ENCODE measurements around the gene ZNF48. TPM values are rescaled to one million over a fixed set of nuclear protein-coding genes. Genes with fewer than 3 reads are reported as not detected.

ZNF48 gene
- total and polyA plus RNA-seq, 4 donors = 3.4 to 7.4 (median 5.5) TPM

DNA sequence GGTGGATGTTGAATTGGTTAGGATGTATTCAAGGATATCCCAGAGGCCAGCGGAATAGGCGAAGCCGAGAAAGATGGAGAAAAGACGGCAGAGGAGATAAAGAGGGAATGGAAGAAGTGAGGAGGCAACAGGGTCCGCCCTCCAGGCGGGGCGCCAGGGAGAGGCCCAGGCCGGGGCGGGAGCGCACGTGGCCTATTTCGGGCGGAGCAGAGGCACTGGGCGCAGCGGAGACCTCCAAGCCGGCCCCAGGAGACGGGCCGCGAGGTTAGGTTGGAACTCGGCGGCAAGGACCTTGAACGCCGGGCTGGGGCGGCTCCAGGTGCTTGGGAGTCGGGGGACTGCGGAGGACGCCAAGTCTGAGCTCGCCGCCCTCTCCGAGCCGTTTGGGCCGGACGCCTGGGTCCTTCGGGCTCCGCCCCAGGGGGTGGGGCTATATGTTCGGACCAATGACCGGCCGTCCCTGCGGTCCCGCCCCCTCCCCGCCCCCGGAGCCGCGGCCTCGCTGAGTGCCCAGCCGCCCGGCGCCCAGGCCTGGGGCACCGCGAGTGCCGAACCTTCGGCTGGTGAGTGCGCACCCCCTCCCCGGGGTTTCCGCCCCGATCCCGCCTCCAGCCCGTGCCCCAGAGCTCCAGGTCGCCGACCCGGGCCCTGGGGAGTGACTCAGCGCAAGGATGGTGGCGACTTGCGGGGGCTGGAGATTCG lies 12.0 kb downstream of the ZNF48 start, which contains the start of gene ZNF771:
ZNF771 (plus strand) TSS at position 505 of the 702 bp plus-strand sequence. CDS start 448 bp downstream, outside the sequence.
- DNase-seq (peak; percentile 96 to 97), ATAC-seq (ENCODE audit: low FRiP score) (peak; percentile 96)
- 0% methylated on average over 62 to 65 of the region's 65 CpGs for WGBS, 2 donors
- intact Hi-C loops (cut with DNase I) = loop anchor here in 1 of 2 donors (10.0 kb wide), 2 partner anchors 312 to 342 kb away; partner anchors contain the start of genes ALDOA, TBX6 and YPEL3
- Histone ChIP-seq H3K27me3 (ENCODE audit: control insufficient read depth in 1 of 2, insufficient read depth in 2 of 2, low read length in 1 of 2) (no peaks in the 10 kb centered on the region), H3K4me1 (ENCODE audit: control insufficient read depth in 1 of 2, insufficient read depth in 2 of 2, low read length in 2 of 2) (no peaks in the 10 kb centered on the region), H3K27ac (ENCODE audit: low read depth in 1 of 2, low read length in 2 of 2) (peak within 1 kb of the TSS; percentile 59 to 82), H3K36me3 (ENCODE audit: control insufficient read depth in 1 of 2, insufficient read depth in 2 of 2, low read length in 1 of 2) (peaks cover 0 to 3% of the 10 kb centered on the region in 2 donors), H3K9me3 (ENCODE audit: control insufficient read depth, low read length) (no peaks in the 10 kb centered on the region), H3K4me3 (ENCODE audit: low read length in 2 of 2) (peak within 1 kb of the TSS; percentile 60 to 66)

- no peak for DNase-seq
- peak; percentile 19 for ATAC-seq (ENCODE audit: low FRiP score)
- WGBS, 2 donors = 6 to 8% methylated on average over 16 to 19 of the region's 19 CpGs
- Histone ChIP-seq H3K9me3 (ENCODE audit: control insufficient read depth, low read length) (no peaks in the 10 kb centered on the region), H3K27ac (ENCODE audit: low read depth in 1 of 2, low read length in 2 of 2) (peak overlapping the region; percentile 59 to 82), H3K27me3 (ENCODE audit: control insufficient read depth in 1 of 2, insufficient read depth in 2 of 2, low read length in 1 of 2) (no peaks in the 10 kb centered on the region), H3K4me1 (ENCODE audit: control insufficient read depth in 1 of 2, insufficient read depth in 2 of 2, low read length in 2 of 2) (no peaks in the 10 kb centered on the region), H3K36me3 (ENCODE audit: control insufficient read depth in 1 of 2, insufficient read depth in 2 of 2, low read length in 1 of 2) (peaks cover 0 to 3% of the 10 kb centered on the region in 2 donors), H3K4me3 (ENCODE audit: low read length in 2 of 2) (peak overlapping the region; percentile 60 to 66)
- intact Hi-C loops (cut with DNase I) = loop anchor here in 1 of 2 donors (2.0 to 10.0 kb wide), 3 partner anchors 295 to 343 kb away; partner anchors contain the start of genes ALDOA, GDPD3, TBX6 and YPEL3
These were observed 12.7 kb downstream of the ZNF48 start for GRCh38 chr16:30407804-30408534.

DNA sequence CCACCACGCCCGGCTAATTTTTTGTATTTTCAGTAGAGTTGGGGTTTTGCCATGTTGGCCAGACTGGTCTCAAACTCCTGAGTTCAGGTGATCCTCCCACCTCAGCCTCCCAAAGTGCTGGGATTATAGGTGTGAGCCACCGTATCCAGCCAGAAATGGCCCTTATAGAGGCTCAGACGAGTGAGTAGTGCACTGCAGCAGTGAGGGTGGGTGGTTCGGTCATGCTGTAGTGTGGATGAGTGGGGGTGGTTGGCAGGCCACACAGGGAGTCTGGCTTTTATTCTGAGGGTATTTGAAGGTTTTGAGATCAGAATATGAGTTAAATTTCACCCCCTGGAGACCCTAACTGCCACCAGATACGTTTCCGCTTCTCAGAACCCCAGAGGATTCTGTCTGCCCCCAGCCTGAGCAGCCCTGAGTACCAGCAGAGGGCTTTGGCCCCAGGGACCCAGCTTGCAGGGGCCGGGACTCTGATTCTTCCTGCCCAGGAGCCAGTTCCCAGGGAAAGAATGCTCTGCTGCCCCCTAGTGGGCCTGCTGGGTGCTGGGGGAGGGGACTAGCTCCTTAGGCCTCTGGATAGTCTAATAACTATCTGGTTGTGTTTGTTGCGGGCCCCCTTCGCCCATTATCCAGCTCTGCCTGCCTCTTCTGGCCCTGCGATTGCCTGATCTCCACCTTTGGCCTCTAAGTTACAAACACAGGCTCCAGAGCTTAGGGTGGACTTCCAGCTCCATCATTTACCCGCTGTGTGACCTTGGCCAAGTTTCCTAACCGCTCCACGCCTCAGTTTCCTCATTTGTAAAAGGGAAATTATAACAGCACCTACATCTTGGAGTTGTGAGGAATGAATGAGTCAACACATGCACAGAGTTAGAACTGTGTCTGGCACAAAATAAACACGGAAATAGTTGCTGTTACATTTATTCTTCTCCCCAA lies 14.2 kb downstream of the ZNF48 start:
- Histone ChIP-seq H3K27ac (ENCODE audit: low read depth in 1 of 2, low read length in 2 of 2) (no peak overlapping the region), H3K4me1 (ENCODE audit: control insufficient read depth in 1 of 2, insufficient read depth in 2 of 2, low read length in 2 of 2) (no peaks in the 10 kb centered on the region), H3K36me3 (ENCODE audit: control insufficient read depth in 1 of 2, insufficient read depth in 2 of 2, low read length in 1 of 2) (peaks cover 0 to 5% of the 10 kb centered on the region in 2 donors), H3K27me3 (ENCODE audit: control insufficient read depth in 1 of 2, insufficient read depth in 2 of 2, low read length in 1 of 2) (no peaks in the 10 kb centered on the region), H3K4me3 (ENCODE audit: low read length in 2 of 2) (no peak overlapping the region), H3K9me3 (ENCODE audit: control insufficient read depth, low read length) (no peaks in the 10 kb centered on the region)
- intact Hi-C loops (cut with DNase I) = loop anchor here (2.0 to 10.0 kb wide), 4 partner anchors 285 to 345 kb away; partner anchors contain the start of genes ALDOA (in 1 of the 2), GDPD3 (in 1 of the 2), MAPK3 (in 1 of the 2) and TBX6 (in 1 of the 2)
- WGBS, 2 donors = 30 to 34% methylated on average over 15 of the region's 15 CpGs
- ATAC-seq (ENCODE audit: low FRiP score) (peak; percentile 88), DNase-seq (peak; percentile 93 to 97)

GRCh38 chr16:30413112-30413806 lies 18.0 kb downstream of the ZNF48 start:
- DNase-seq = no peak
- H3K4me3 ChIP-seq (ENCODE audit: low read length in 2 of 2) = no peak overlapping the region
- intact Hi-C loops (cut with DNase I) = loop anchor here in 1 of 2 donors (10.0 kb wide), 1 partner anchor 288 kb away; the partner anchor contains the start of gene MAPK3
- WGBS, 2 donors = 73 to 75% methylated on average over 6 of the region's 6 CpGs
- H3K9me3 ChIP-seq (ENCODE audit: control insufficient read depth, low read length) = no peaks in the 10 kb centered on the region
- H3K27me3 ChIP-seq (ENCODE audit: control insufficient read depth in 1 of 2, insufficient read depth in 2 of 2, low read length in 1 of 2) = no peaks in the 10 kb centered on the region
- no peak for ATAC-seq (ENCODE audit: low FRiP score)
- H3K4me1 ChIP-seq (ENCODE audit: control insufficient read depth in 1 of 2, insufficient read depth in 2 of 2, low read length in 2 of 2) = no peaks in the 10 kb centered on the region
- peaks cover 0 to 5% of the 10 kb centered on the region in 2 donors for H3K36me3 ChIP-seq (ENCODE audit: control insufficient read depth in 1 of 2, insufficient read depth in 2 of 2, low read length in 1 of 2)
- no peak overlapping the region for H3K27ac ChIP-seq (ENCODE audit: low read depth in 1 of 2, low read length in 2 of 2)

DNA sequence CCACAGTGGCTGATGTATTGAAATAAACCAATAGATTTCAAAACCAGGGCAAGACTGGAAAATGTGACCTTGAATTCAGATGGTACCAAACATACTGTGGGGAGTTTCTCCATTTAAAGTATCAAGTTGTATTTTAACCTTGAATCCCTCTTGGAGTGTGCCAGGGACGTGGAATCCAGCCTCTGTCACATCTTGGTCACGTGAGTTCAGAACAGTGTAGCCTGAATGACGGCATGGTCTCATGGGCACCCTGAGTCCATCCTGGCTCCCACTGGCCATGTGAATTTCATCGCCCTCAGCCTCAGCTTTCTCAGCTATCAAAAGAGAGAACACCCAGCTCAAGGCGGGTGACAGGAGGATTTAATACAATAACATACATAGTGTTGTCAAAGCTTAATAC lies 18.9 kb downstream of the ZNF48 start:
- intact Hi-C loops (cut with DNase I) = loop anchor here in 1 of 2 donors (10.0 kb wide), 1 partner anchor 289 kb away; the partner anchor contains the start of gene MAPK3
- Histone ChIP-seq H3K4me3 (ENCODE audit: low read length in 2 of 2) (no peak overlapping the region), H3K36me3 (ENCODE audit: control insufficient read depth in 1 of 2, insufficient read depth in 2 of 2, low read length in 1 of 2) (peaks cover 0 to 5% of the 10 kb centered on the region in 2 donors), H3K9me3 (ENCODE audit: control insufficient read depth, low read length) (no peaks in the 10 kb centered on the region), H3K4me1 (ENCODE audit: control insufficient read depth in 1 of 2, insufficient read depth in 2 of 2, low read length in 2 of 2) (no peaks in the 10 kb centered on the region), H3K27me3 (ENCODE audit: control insufficient read depth in 1 of 2, insufficient read depth in 2 of 2, low read length in 1 of 2) (no peaks in the 10 kb centered on the region), H3K27ac (ENCODE audit: low read depth in 1 of 2, low read length in 2 of 2) (no peak overlapping the region)
- ATAC-seq (ENCODE audit: low FRiP score) = no peak
- no peak for DNase-seq
- WGBS, 2 donors = 76 to 84% methylated on average over 5 of the region's 5 CpGs

GRCh38 chr16:30416047-30416603 lies 20.9 kb downstream of the ZNF48 start:
- no peak overlapping the region for H3K4me3 ChIP-seq (ENCODE audit: low read length in 2 of 2)
- no peak overlapping the region for H3K27ac ChIP-seq (ENCODE audit: low read depth in 1 of 2, low read length in 2 of 2)
- DNase-seq = no peak
- no peaks in the 10 kb centered on the region for H3K27me3 ChIP-seq (ENCODE audit: control insufficient read depth in 1 of 2, insufficient read depth in 2 of 2, low read length in 1 of 2)
- no peaks in the 10 kb centered on the region for H3K9me3 ChIP-seq (ENCODE audit: control insufficient read depth, low read length)
- no peaks in the 10 kb centered on the region for H3K4me1 ChIP-seq (ENCODE audit: control insufficient read depth in 1 of 2, insufficient read depth in 2 of 2, low read length in 2 of 2)
- ATAC-seq (ENCODE audit: low FRiP score) = no peak
- 76 to 88% methylated on average over 4 of the region's 4 CpGs for WGBS, 2 donors
- intact Hi-C loops (cut with DNase I) = loop anchor here in 1 of 2 donors (10.0 kb wide), 1 partner anchor 291 kb away; the partner anchor contains the start of gene MAPK3
- H3K36me3 ChIP-seq (ENCODE audit: control insufficient read depth in 1 of 2, insufficient read depth in 2 of 2, low read length in 1 of 2) = peaks cover 0 to 5% of the 10 kb centered on the region in 2 donors

DNA sequence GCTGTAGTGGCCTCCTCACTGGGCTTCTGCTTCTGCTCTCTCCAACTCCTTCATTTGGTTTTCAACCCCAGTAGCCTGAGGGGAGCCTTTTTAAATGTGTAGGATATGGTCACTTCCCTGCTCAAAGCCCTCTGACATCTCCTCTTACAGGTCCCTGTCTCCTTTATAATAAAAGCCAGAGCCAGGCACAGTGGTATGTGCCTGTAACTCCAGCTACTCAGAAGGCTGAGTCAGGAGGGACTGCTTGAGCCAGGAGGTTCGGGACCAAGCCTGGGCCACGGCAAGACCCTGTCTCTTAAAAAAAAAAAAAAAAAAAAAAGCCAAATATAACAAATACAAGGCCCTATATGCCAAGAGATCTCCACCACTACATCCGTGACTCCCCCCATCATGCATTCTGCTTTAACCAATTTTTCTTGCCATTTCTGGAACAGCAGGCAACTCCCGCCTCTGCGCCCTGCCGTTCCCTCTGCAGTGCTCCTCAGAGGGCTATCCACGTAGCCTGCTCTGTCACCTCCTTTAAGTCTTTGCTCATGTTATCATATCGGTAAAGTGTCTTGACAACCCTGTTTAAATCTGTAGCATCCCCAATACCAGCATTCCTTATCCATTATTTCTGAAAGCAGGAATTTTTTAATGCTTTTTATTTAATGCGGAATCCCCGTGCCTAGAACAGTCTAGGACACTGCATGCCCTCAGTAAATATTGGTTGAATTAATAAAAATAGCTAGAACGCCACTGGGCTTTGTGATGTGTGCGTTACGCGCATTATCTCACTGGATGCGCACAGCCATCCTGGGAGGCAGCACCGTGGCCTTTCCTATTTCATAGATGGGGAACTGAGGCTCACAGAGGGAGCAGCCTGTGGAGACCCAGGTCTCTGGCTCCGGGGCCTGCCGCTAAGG lies 21.7 kb downstream of the ZNF48 start:
- whole genome bisulfite sequencing, 2 donors = 60 to 61% methylated on average over 18 of the region's 18 CpGs
- intact Hi-C loops (cut with DNase I) = loop anchor here in 1 of 2 donors (10.0 kb wide), 1 partner anchor 292 kb away; the partner anchor contains the start of gene MAPK3

More for the DNA sequence above, 21.7 kb downstream of the ZNF48 start:
- Histone ChIP-seq H3K27me3 (ENCODE audit: control insufficient read depth in 1 of 2, insufficient read depth in 2 of 2, low read length in 1 of 2) (no peaks in the 10 kb centered on the region), H3K27ac (ENCODE audit: low read depth in 1 of 2, low read length in 2 of 2) (no peak overlapping the region), H3K36me3 (ENCODE audit: control insufficient read depth in 1 of 2, insufficient read depth in 2 of 2, low read length in 1 of 2) (peaks cover 0 to 2% of the 10 kb centered on the region in 2 donors), H3K9me3 (ENCODE audit: control insufficient read depth, low read length) (no peaks in the 10 kb centered on the region), H3K4me3 (ENCODE audit: low read length in 2 of 2) (peak overlapping the region; percentile 7 to 39), H3K4me1 (ENCODE audit: control insufficient read depth in 1 of 2, insufficient read depth in 2 of 2, low read length in 2 of 2) (no peaks in the 10 kb centered on the region)
- ATAC-seq (ENCODE audit: low FRiP score) (no peak), DNase-seq (no peak)

Measured in aorta (tissue), 5 donors.